ENCODE measurements around the gene TMEM63A. TPM values are rescaled to one million over a fixed set of nuclear protein-coding genes. Genes with fewer than 3 reads are reported as not detected.
"Not testable (repeated sequence)": the region's sequence is repeated elsewhere in the genome, so short reads cannot be mapped to it uniquely, and the experiment has no call there.

The TMEM63A gene
- total RNA-seq, 4 donors from 2014 or later, result 104 to 256 (median 180) TPM

DNA sequence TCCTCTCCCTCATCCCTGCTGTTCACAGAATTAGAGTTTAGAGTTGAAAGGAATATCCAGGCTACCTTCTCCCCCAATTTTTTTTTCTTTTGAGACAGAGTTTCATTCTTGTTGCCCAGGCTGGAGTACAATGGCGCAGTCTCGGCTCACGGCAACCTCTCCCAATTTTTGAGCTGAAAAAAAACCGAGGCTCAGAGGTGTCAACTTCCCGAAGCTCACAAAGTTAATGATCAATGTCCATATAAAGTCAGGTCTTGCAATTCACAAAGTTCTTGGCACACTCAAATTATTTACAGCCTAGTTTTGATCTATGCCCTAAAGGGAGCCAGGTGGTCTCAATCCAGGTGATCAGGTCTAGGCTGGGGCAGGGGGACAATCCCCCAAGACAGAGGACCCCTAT lies 7.6 kb upstream of the TMEM63A start:
- Histone ChIP-seq H3K27me3 (no peaks in the 10 kb centered on the region), H3K27ac (peak overlapping the region; percentile 79 to 98 (median 90)), H3K9me3 (no peaks in the 10 kb centered on the region), H3K4me1 (peaks cover 3 to 43% (median 12%) of the 10 kb centered on the region in 4 donors), H3K4me3 (peak overlapping the region in 2 of 4 donors; percentile 2 to 3), H3K36me3 (no peaks in the 10 kb centered on the region)
- intact Hi-C loops (cut with DNase I; ENCODE audit: low total_unique reads), result no loop called here
- DNase-seq, result no peak
- WGBS, 2 donors (ENCODE audit: low coverage in 1 of 2), result 35 to 64% methylated on average over 5 of the region's 5 CpGs
- in situ Hi-C loops (cut with MboI; ENCODE audit: low pct_ligation_motif_present in 1 of 4, low pct_unique_long_range_greater_than_20kb in 1 of 4, low sequenced_read_pairs in 3 of 4), result no loop called here
- no peak for TF ChIP-seq CTCF (IDR thresholded peaks at IDR 0.05)
- TF ChIP-seq EP300 (IDR thresholded peaks at IDR 0.05; ENCODE audit: low read depth), result no peak
- no peak for TF ChIP-seq POLR2A (IDR thresholded peaks at IDR 0.05)
- no peak for TF ChIP-seq POLR2AphosphoS5 (IDR thresholded peaks at IDR 0.05)

- in situ Hi-C loops (cut with MboI; ENCODE audit: low pct_ligation_motif_present in 1 of 4, low pct_unique_long_range_greater_than_20kb in 1 of 4, low sequenced_read_pairs in 3 of 4), result no loop called here
- no peaks in the 10 kb centered on the region for H3K9me3 ChIP-seq
- H3K4me3 ChIP-seq, result peak within 1 kb of the TSS in 3 of 4 donors; percentile 24 to 51 (median 48)
- peak; percentile 73 for DNase-seq
- peak within 1 kb of the TSS; percentile 79 to 98 (median 90) for H3K27ac ChIP-seq
- intact Hi-C loops (cut with DNase I; ENCODE audit: low total_unique reads), result no loop called here
- no peaks in the 10 kb centered on the region for H3K36me3 ChIP-seq
- H3K27me3 ChIP-seq, result no peaks in the 10 kb centered on the region
- H3K4me1 ChIP-seq, result peaks cover 3 to 43% (median 12%) of the 10 kb centered on the region in 4 donors
- TF ChIP-seq EP300 (IDR thresholded peaks at IDR 0.05; ENCODE audit: low read depth) (no peak), CTCF (IDR thresholded peaks at IDR 0.05) (no peak), POLR2AphosphoS5 (IDR thresholded peaks at IDR 0.05) (peak; percentile 76 to 92 (median 86)), POLR2A (IDR thresholded peaks at IDR 0.05) (peak; percentile 87)
- 37% methylated on average over 4 of the region's 11 CpGs; no CpG with 5 or more reads in 1 of the 2 donors for WGBS, 2 donors (ENCODE audit: low coverage in 1 of 2)
Observed at GRCh38 chr1:225888898-225889601, 6.9 kb upstream of the TMEM63A start, which contains the start of gene LEFTY1. LEFTY1 (minus strand) TSS chr1:225889146; CDS start chr1:225889066, 80 bp downstream.

GRCh38 chr1:225888289-225888897 lies 6.2 kb upstream of the TMEM63A start:
- DNase-seq, result no peak
- Histone ChIP-seq H3K27ac (peak overlapping the region; percentile 79 to 98 (median 90)), H3K36me3 (no peaks in the 10 kb centered on the region), H3K9me3 (no peaks in the 10 kb centered on the region), H3K27me3 (no peaks in the 10 kb centered on the region), H3K4me1 (peaks cover 3 to 49% (median 14%) of the 10 kb centered on the region in 4 donors), H3K4me3 (peak overlapping the region in 3 of 4 donors; percentile 24 to 51 (median 48))
- TF ChIP-seq EP300 (IDR thresholded peaks at IDR 0.05; ENCODE audit: low read depth), result no peak
- TF ChIP-seq POLR2A (IDR thresholded peaks at IDR 0.05), result no peak
- TF ChIP-seq CTCF (IDR thresholded peaks at IDR 0.05), result no peak
- no peak for TF ChIP-seq POLR2AphosphoS5 (IDR thresholded peaks at IDR 0.05)
- in situ Hi-C loops (cut with MboI; ENCODE audit: low pct_ligation_motif_present in 1 of 4, low pct_unique_long_range_greater_than_20kb in 1 of 4, low sequenced_read_pairs in 3 of 4) (no loop called here), intact Hi-C loops (cut with DNase I; ENCODE audit: low total_unique reads) (no loop called here)
- 43% methylated on average over 17 of the region's 18 CpGs; no CpG with 5 or more reads in 1 of the 2 donors for WGBS, 2 donors (ENCODE audit: low coverage in 1 of 2)

DNA sequence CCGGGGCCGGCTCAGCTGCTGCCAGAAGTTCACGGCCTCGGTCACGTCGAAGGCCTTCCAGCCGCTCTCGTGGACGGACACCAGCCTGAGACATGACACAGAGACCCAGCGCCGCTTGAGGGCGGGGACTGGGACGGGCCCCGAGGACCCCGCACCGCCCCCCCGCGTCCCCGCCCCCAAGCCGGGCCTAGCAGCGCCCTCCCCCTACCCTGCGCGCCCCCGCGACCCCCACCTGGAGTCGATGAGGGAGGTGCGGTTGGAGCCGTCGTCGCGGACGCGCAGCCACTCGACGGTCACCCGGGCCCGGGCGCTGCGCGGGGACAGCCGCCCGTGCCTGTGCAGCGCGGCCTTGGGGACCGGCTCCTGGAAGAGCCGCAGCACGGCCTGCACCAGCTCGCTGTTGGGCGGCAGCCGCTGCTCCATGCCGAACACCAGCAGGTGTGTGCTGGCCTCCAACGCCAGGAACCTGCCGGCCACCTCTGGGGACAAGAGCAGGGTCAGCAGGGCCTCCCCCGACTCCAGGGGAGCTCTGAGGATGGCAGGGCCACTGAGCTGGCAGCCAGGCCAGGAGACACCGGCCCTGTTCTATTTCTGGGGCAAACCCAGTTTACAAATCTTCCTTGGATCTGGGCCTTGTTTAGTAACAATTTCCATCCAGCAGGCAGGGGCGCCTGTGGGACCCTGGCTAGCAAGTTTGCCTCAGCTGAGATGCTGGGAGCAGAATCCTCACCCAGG lies 5.5 kb upstream of the TMEM63A start:
- DNase-seq; intact Hi-C loops (cut with DNase I; ENCODE audit: low total_unique reads); H3K9me3 ChIP-seq; in situ Hi-C loops (cut with MboI; ENCODE audit: low pct_ligation_motif_present in 1 of 4, low pct_unique_long_range_greater_than_20kb in 1 of 4, low sequenced_read_pairs in 3 of 4); H3K36me3 ChIP-seq; H3K27me3 ChIP-seq: not testable (repeated sequence)
- WGBS, 2 donors (ENCODE audit: low coverage in 1 of 2), result 65% methylated on average over 10 of the region's 56 CpGs; no CpG with 5 or more reads in 1 of the 2 donors
- peaks cover 6 to 52% (median 15%) of the 10 kb centered on the region in 4 donors for H3K4me1 ChIP-seq
- peak overlapping the region in 3 of 4 donors; percentile 24 to 51 (median 48) for H3K4me3 ChIP-seq
- H3K27ac ChIP-seq, result peak overlapping the region; percentile 79 to 98 (median 90)

All from transverse colon (tissue), 4 donors.